ENCODE results near the gene MMD. TPM values are rescaled to one million over a fixed set of nuclear protein-coding genes. Genes with fewer than 3 reads are reported as not detected.

Gene MMD
- total and polyA plus RNA-seq, 2 of the 13 experiments (the other 11 are each of a cell fraction or from before 2014, with no cell fraction given), result 121 to 225 TPM

DNA sequence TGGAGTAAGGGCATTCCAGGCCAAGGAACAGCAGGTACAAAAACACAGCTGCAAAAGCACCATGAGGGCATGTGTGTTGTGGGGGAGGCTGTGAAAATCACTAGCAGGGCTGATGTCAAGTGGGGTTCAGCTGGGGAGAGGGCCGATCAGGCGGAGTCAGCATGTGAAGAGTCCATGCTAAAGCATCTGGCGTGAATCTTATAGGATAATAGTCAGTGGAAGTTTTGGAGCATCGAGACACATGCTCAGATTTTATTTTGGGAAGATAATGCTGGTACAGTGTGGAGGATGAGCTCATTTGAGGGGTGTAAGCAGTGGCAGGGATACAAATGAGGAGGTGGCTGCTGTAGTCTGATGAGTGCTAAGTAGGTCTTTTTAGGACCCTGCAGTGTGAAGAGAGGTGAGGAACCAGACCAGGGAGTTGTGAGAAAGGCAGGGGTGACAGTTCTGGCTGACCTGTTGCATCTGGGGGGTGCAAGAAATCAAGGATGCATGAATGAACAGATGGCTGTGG, 30.3 kb downstream of the MMD start (continued):
- TF ChIP-seq, protein P1, sequence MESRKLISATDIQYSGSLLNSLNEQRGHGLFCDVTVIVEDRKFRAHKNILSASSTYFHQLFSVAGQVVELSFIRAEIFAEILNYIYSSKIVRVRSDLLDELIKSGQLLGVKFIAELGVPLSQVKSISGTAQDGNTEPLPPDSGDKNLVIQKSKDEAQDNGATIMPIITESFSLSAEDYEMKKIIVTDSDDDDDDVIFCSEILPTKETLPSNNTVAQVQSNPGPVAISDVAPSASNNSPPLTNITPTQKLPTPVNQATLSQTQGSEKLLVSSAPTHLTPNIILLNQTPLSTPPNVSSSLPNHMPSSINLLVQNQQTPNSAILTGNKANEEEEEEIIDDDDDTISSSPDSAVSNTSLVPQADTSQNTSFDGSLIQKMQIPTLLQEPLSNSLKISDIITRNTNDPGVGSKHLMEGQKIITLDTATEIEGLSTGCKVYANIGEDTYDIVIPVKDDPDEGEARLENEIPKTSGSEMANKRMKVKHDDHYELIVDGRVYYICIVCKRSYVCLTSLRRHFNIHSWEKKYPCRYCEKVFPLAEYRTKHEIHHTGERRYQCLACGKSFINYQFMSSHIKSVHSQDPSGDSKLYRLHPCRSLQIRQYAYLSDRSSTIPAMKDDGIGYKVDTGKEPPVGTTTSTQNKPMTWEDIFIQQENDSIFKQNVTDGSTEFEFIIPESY (CRISPR knock-in tag; IDR thresholded peaks at IDR 0.05), result no peak
- TF ChIP-seq CC2D1A (CRISPR knock-in tag; IDR thresholded peaks at IDR 0.05) (0 out of 2 replicates have a peak, but pooled peaks have one; percentile 46), EED (CRISPR knock-in tag; IDR thresholded peaks at IDR 0.05) (0 out of 2 replicates have a peak, but pooled peaks have one; percentile 38), ZNF570 (CRISPR knock-in tag; IDR thresholded peaks at IDR 0.05; ENCODE audit: borderline replicate concordance) (no peak), ZNF496 (CRISPR knock-in tag; IDR thresholded peaks at IDR 0.05; ENCODE audit: insufficient replicate concordance) (no peak), NCOR1 (IDR thresholded peaks at IDR 0.05; ENCODE audit: borderline replicate concordance, low read length) (no peak), ATF7-NPFF (CRISPR knock-in tag; IDR thresholded peaks at IDR 0.05; ENCODE audit: low read depth) (0 out of 2 replicates have a peak, but pooled peaks have one; percentile 23), LCORL (IDR thresholded peaks at IDR 0.05) (no peak), LCORL (CRISPR knock-in tag; IDR thresholded peaks at IDR 0.05) (no peak), ONECUT2 (CRISPR knock-in tag; IDR thresholded peaks at IDR 0.05) (no peak), ZBTB20 (CRISPR knock-in tag; IDR thresholded peaks at IDR 0.05; ENCODE audit: borderline replicate concordance, low read depth) (0 out of 2 replicates have a peak, but pooled peaks have one; percentile 18), FOSL1 (CRISPR knock-in tag; IDR thresholded peaks at IDR 0.05; ENCODE audit: borderline replicate concordance) (no peak), RXRA (CRISPR knock-in tag; IDR thresholded peaks at IDR 0.05) (no peak)
- TF ChIP-seq, protein P2, sequence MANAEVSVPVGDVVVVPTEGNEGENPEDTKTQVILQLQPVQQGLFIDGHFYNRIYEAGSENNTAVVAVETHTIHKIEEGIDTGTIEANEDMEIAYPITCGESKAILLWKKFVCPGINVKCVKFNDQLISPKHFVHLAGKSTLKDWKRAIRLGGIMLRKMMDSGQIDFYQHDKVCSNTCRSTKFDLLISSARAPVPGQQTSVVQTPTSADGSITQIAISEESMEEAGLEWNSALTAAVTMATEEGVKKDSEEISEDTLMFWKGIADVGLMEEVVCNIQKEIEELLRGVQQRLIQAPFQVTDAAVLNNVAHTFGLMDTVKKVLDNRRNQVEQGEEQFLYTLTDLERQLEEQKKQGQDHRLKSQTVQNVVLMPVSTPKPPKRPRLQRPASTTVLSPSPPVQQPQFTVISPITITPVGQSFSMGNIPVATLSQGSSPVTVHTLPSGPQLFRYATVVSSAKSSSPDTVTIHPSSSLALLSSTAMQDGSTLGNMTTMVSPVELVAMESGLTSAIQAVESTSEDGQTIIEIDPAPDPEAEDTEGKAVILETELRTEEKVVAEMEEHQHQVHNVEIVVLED (CRISPR knock-in tag; IDR thresholded peaks at IDR 0.05; ENCODE audit: borderline replicate concordance), result no peak
- TF ChIP-seq, protein P3, sequence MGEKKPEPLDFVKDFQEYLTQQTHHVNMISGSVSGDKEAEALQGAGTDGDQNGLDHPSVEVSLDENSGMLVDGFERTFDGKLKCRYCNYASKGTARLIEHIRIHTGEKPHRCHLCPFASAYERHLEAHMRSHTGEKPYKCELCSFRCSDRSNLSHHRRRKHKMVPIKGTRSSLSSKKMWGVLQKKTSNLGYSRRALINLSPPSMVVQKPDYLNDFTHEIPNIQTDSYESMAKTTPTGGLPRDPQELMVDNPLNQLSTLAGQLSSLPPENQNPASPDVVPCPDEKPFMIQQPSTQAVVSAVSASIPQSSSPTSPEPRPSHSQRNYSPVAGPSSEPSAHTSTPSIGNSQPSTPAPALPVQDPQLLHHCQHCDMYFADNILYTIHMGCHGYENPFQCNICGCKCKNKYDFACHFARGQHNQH (CRISPR knock-in tag; IDR thresholded peaks at IDR 0.05), result 0 out of 2 replicates have a peak, but pooled peaks have one; percentile 3
- TF ChIP-seq, protein P4, sequence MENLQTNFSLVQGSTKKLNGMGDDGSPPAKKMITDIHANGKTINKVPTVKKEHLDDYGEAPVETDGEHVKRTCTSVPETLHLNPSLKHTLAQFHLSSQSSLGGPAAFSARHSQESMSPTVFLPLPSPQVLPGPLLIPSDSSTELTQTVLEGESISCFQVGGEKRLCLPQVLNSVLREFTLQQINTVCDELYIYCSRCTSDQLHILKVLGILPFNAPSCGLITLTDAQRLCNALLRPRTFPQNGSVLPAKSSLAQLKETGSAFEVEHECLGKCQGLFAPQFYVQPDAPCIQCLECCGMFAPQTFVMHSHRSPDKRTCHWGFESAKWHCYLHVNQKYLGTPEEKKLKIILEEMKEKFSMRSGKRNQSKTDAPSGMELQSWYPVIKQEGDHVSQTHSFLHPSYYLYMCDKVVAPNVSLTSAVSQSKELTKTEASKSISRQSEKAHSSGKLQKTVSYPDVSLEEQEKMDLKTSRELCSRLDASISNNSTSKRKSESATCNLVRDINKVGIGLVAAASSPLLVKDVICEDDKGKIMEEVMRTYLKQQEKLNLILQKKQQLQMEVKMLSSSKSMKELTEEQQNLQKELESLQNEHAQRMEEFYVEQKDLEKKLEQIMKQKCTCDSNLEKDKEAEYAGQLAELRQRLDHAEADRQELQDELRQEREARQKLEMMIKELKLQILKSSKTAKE (CRISPR knock-in tag; IDR thresholded peaks at IDR 0.05; ENCODE audit: borderline replicate concordance), result no peak
- TF ChIP-seq, protein P5, sequence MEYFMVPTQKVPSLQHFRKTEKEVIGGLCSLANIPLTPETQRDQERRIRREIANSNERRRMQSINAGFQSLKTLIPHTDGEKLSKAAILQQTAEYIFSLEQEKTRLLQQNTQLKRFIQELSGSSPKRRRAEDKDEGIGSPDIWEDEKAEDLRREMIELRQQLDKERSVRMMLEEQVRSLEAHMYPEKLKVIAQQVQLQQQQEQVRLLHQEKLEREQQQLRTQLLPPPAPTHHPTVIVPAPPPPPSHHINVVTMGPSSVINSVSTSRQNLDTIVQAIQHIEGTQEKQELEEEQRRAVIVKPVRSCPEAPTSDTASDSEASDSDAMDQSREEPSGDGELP (IDR thresholded peaks at IDR 0.05; ENCODE audit: borderline replicate concordance, low read depth), result no peak
- TF ChIP-seq, protein P6, sequence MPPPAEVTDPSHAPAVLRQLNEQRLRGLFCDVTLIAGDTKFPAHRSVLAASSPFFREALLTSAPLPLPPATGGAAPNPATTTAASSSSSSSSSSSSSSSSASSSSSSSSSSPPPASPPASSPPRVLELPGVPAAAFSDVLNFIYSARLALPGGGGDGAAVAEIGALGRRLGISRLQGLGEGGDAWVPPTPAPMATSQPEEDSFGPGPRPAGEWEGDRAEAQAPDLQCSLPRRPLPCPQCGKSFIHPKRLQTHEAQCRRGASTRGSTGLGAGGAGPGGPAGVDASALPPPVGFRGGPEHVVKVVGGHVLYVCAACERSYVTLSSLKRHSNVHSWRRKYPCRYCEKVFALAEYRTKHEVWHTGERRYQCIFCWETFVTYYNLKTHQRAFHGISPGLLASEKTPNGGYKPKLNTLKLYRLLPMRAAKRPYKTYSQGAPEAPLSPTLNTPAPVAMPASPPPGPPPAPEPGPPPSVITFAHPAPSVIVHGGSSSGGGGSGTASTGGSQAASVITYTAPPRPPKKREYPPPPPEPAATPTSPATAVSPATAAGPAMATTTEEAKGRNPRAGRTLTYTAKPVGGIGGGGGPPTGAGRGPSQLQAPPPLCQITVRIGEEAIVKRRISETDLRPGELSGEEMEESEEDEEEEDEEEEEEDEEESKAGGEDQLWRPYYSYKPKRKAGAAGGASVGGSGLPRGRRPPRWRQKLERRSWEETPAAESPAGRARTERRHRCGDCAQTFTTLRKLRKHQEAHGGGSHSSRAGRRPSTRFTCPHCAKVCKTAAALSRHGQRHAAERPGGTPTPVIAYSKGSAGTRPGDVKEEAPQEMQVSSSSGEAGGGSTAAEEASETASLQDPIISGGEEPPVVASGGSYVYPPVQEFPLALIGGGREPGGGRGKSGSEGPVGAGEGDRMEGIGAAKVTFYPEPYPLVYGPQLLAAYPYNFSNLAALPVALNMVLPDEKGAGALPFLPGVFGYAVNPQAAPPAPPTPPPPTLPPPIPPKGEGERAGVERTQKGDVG (CRISPR knock-in tag; IDR thresholded peaks at IDR 0.05; ENCODE audit: borderline replicate concordance), result no peak
